GM21619 (cell line): ENCODE data around the gene ALDOA.

Experiments
- ATAC-seq: cut with Tn5 transposase; IDR thresholded peaks from one replicate; pipeline ENCODE4 v1.9.1; 2021; ENCODE audit not compliant: unreplicated experiment

The ALDOA gene

GRCh38 chr16:30068750-30069610, 3.4 kb downstream of the ALDOA start:
- ATAC-seq = no peak

GRCh38 chr16:30069611-30070462, 4.3 kb downstream of the ALDOA start:
- no peak for ATAC-seq

GRCh38 chr16:30070490-30070889, 4.9 kb downstream of the ALDOA start:
- ATAC-seq = no peak

GRCh38 chr16:30075503-30076275, 10.1 kb downstream of the ALDOA start, which contains the start of gene PPP4C:
Gene PPP4C (plus strand): TSS chr16:30075994. CDS start chr16:30076378, 384 bp downstream.
- peak; percentile 76 for ATAC-seq

- ATAC-seq = peak; percentile 33
Measured at GRCh38 chr16:30076276-30076791, 10.8 kb downstream of the ALDOA start.

- ATAC-seq = no peak
Measured at GRCh38 chr16:30077656-30078055, 12.1 kb downstream of the ALDOA start.

GRCh38 chr16:30078744-30079143, 13.2 kb downstream of the ALDOA start:
- no peak for ATAC-seq

- ATAC-seq = no peak
Measured at GRCh38 chr16:30079480-30079879, 13.9 kb downstream of the ALDOA start.

- ATAC-seq = no peak
Measured at GRCh38 chr16:30082545-30083090, 17.1 kb downstream of the ALDOA start.

GRCh38 chr16:30083216-30084055, 17.9 kb downstream of the ALDOA start:
- no peak for ATAC-seq

- no peak for ATAC-seq
Measured at GRCh38 chr16:30084096-30084815, 18.7 kb downstream of the ALDOA start.

- no peak for ATAC-seq
Measured at GRCh38 chr16:30084816-30085159, 19.2 kb downstream of the ALDOA start.

GRCh38 chr16:30085247-30085646, 19.7 kb downstream of the ALDOA start:
- no peak for ATAC-seq

- no peak for ATAC-seq
Measured at GRCh38 chr16:30085820-30086219, 20.3 kb downstream of the ALDOA start.

- ATAC-seq = no peak
Measured at GRCh38 chr16:30086291-30087140, 21.0 kb downstream of the ALDOA start.

- ATAC-seq = no peak
Measured at GRCh38 chr16:30087181-30087898, 21.8 kb downstream of the ALDOA start.

- no peak for ATAC-seq
Measured at GRCh38 chr16:30088237-30088831, 22.8 kb downstream of the ALDOA start.
